ENCODE results near the gene MYCBP2.

DNA sequence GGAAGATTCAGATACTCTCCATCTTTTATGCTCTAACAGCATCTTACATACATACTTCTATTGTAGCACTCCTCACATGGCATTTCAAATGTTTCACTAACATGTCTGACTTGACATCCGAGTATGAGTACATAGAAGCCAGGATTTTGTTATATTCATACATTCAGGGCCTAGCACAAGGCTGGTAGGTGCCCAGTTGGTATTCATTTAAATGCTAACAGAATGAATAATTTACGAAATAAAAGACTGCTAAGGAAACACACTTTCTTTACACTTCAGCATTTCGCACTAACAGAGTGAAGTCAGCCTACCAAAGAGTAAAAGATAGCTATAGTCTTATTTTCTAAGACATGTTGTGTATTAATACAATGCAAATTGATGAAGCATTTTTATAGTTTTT, 232.1 kb downstream of the MYCBP2 start:
- TF ChIP-seq GATA2 (IDR thresholded peaks at IDR 0.05; ENCODE audit: low read depth, low read length) (no peak), GATA3 (IDR thresholded peaks at IDR 0.05; ENCODE audit: low read depth, low read length) (no peak)
